Tibial nerve (tissue), 4 donors: ENCODE results near the gene NDUFAF2.

ENCODE experiments used
- EP300 ChIP-seq, 2 donors: sonication (generic); formaldehyde crosslinking; IDR thresholded peaks; one replicate each; pipeline ENCODE4 v1.6.1; 2017; ENCODE audit warnings: antibody characterized with exemption in 2 of 2, mild to moderate bottlenecking in 1 of 2
- POLR2A ChIP-seq, 2 donors: fragments of 450-650 bp; IDR thresholded peaks; one replicate each; pipeline ENCODE4 v1.6.1; 2017; ENCODE audit warnings: antibody characterized with exemption in 2 of 2, mild to moderate bottlenecking in 2 of 2, moderate library complexity in 2 of 2
- TF ChIP-seq, protein P1 (sequence below), 5 experiments: fragments of 200-600 bp in 3 of 5; fragments of 450-650 bp in 2 of 5; sonication (generic) in 3 of 5; IDR thresholded peaks; one replicate each; pipeline ENCODE4 v1.5.1; 2016 to 2019; ENCODE audit warnings: antibody characterized with exemption in 5 of 5, mild to moderate bottlenecking in 3 of 5, moderate library complexity in 2 of 5

DNA sequence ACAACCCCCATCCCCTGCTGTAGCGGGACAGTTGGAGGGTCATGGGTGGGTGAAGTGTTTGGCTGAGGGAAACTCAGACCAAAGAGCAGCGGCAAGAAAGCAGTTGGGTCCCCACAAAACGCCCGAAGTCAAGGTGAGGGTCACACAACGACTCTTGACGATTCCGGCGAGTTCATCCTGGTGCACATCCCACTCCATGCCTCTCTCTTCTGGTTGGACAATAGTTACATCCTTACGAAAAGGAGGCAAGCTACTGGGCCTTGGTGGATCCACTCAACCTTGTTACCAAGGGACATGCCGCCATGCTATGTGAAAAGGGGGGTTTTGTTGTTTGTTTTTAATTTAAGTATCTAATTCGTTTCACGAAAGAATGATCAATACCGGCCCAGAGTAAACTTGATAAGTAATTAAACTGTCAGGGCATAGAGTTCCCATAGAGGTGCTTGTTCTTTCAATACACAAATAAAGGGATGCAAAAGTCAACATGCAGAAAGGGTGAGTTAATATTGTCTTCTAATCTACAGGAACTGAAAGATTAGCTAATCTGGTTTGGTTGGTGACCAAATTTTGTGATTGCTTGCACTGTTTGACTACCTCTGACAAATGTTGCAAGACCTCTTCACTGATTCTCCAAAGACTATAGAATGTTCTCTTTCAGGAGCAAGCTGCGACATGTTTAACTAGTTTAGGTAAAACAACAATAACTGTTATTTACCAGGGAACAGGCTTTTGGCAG is 218.0 kb downstream of the NDUFAF2 start:
- TF ChIP-seq, protein P1, sequence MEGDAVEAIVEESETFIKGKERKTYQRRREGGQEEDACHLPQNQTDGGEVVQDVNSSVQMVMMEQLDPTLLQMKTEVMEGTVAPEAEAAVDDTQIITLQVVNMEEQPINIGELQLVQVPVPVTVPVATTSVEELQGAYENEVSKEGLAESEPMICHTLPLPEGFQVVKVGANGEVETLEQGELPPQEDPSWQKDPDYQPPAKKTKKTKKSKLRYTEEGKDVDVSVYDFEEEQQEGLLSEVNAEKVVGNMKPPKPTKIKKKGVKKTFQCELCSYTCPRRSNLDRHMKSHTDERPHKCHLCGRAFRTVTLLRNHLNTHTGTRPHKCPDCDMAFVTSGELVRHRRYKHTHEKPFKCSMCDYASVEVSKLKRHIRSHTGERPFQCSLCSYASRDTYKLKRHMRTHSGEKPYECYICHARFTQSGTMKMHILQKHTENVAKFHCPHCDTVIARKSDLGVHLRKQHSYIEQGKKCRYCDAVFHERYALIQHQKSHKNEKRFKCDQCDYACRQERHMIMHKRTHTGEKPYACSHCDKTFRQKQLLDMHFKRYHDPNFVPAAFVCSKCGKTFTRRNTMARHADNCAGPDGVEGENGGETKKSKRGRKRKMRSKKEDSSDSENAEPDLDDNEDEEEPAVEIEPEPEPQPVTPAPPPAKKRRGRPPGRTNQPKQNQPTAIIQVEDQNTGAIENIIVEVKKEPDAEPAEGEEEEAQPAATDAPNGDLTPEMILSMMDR (IDR thresholded peaks at IDR 0.05), result no peak
- no peak for TF ChIP-seq POLR2A (IDR thresholded peaks at IDR 0.05)
- TF ChIP-seq EP300 (IDR thresholded peaks at IDR 0.05), result no peak
